ENCODE results near the gene DGKG.

The DGKG gene

GRCh38 chr3:186124592-186124991 is 237.4 kb downstream of the DGKG start:
- DNase-seq (ENCODE audit: low read depth in 1 of 2, low spot score in 1 of 2): no peak
- H3K4me3 ChIP-seq (replicated peaks; ENCODE audit: insufficient read depth, low read length): no peak overlapping the region
- no peak overlapping the region for H3K27ac ChIP-seq (replicated peaks)
- TF ChIP-seq GABPA (IDR thresholded peaks at IDR 0.05; ENCODE audit: low read depth) (no peak), CTCF (IDR thresholded peaks at IDR 0.05; ENCODE audit: insufficient read depth, low read length) (no peak), SPI1 (IDR thresholded peaks at IDR 0.05; ENCODE audit: borderline replicate concordance, low read depth) (no peak), POLR2AphosphoS5 (IDR thresholded peaks at IDR 0.05; ENCODE audit: low read depth) (no peak), REST (IDR thresholded peaks at IDR 0.05; ENCODE audit: insufficient replicate concordance, low read depth) (no peak)
- no peaks in the 10 kb centered on the region for H3K27me3 ChIP-seq (ENCODE audit: insufficient read depth, poor library complexity, severe bottlenecking)

GRCh38 chr3:186123012-186123411 is 239.0 kb downstream of the DGKG start:
- H3K27ac ChIP-seq (replicated peaks): no peak overlapping the region
- H3K27me3 ChIP-seq (ENCODE audit: insufficient read depth, poor library complexity, severe bottlenecking): no peaks in the 10 kb centered on the region
- DNase-seq (ENCODE audit: low read depth in 1 of 2, low spot score in 1 of 2): no peak
- no peak for TF ChIP-seq GABPA (IDR thresholded peaks at IDR 0.05; ENCODE audit: low read depth)
- TF ChIP-seq SPI1 (IDR thresholded peaks at IDR 0.05; ENCODE audit: borderline replicate concordance, low read depth): no peak
- TF ChIP-seq POLR2AphosphoS5 (IDR thresholded peaks at IDR 0.05; ENCODE audit: low read depth): no peak
- TF ChIP-seq REST (IDR thresholded peaks at IDR 0.05; ENCODE audit: insufficient replicate concordance, low read depth): no peak
- no peak for TF ChIP-seq CTCF (IDR thresholded peaks at IDR 0.05; ENCODE audit: insufficient read depth, low read length)
- H3K4me3 ChIP-seq (replicated peaks; ENCODE audit: insufficient read depth, low read length): no peak overlapping the region

- H3K27me3 ChIP-seq (ENCODE audit: insufficient read depth, poor library complexity, severe bottlenecking): no peaks in the 10 kb centered on the region
- no peak overlapping the region for H3K27ac ChIP-seq (replicated peaks)
- no peak for TF ChIP-seq REST (IDR thresholded peaks at IDR 0.05; ENCODE audit: insufficient replicate concordance, low read depth)
- TF ChIP-seq POLR2AphosphoS5 (IDR thresholded peaks at IDR 0.05; ENCODE audit: low read depth): no peak
- TF ChIP-seq GABPA (IDR thresholded peaks at IDR 0.05; ENCODE audit: low read depth): no peak
- TF ChIP-seq SPI1 (IDR thresholded peaks at IDR 0.05; ENCODE audit: borderline replicate concordance, low read depth): no peak
- TF ChIP-seq CTCF (IDR thresholded peaks at IDR 0.05; ENCODE audit: insufficient read depth, low read length): no peak
- H3K4me3 ChIP-seq (replicated peaks; ENCODE audit: insufficient read depth, low read length): no peak overlapping the region
- DNase-seq (ENCODE audit: low read depth in 1 of 2, low spot score in 1 of 2): no peak
Observed at GRCh38 chr3:186121968-186122367, 240.1 kb downstream of the DGKG start.

All from HL-60 (cell line).